NCI-H748 (cell line): ENCODE results near the gene RASGRP1.

Experiments
- DNase-seq: peaks from one replicate; lab custom pipeline; 2025; ENCODE audit not compliant: unreplicated experiment; lab: John Stamatoyannopoulos, UW

Gene RASGRP1

DNA sequence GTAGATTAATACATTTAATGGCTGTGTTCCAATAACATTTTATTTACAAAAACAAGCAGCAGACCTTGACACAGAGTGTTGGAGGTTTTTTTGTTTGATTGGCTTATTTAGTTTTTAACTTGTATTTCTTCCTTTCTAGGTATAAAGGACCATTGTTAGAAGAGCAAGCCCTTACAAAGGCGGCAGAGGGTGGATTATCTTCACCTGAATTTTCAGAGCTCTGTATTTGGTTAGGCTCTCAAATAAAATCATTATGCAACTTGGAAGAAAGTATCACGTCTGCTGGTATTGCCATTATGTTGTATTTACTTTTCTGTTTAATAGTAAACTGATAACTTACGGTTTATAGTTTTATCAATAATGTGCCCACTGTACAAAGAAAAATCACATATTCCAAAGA lies 100.7 kb downstream of the RASGRP1 start:
- no peak for DNase-seq

DNA sequence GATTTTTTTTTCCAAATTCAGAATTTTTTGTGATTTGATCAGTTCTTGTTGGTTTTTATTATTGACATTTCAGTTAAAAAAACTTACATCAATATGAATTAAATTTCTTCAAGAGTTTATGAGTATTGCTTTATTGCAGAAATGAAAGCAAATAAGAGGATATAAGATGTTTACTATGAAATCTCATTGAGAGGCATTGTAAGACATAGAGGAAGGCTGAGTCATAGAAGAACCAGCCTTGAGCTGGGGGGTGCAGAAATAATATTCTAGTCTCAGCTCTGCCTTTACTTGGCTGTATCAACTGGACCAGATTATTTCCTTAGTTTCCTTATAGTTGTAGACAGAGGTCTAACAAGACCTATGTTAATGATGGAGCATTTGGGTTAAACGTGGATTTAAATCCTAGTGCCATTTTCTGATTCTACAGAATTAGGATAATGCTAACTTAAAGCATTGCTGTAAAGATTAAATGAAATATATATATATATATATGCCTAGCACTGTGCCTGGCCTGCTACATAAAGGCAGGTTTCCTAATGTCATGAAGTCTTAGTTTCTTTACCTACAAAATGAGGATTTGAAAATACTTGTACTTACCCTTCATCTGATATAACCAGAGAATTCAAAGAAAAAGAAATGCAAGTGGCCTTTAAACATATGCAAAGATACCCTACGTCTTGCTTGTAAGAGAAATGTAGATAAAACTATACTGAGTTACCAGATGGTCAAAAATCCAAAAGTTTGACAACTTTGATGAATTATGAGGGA lies 103.4 kb downstream of the RASGRP1 start:
- no peak for DNase-seq

DNA sequence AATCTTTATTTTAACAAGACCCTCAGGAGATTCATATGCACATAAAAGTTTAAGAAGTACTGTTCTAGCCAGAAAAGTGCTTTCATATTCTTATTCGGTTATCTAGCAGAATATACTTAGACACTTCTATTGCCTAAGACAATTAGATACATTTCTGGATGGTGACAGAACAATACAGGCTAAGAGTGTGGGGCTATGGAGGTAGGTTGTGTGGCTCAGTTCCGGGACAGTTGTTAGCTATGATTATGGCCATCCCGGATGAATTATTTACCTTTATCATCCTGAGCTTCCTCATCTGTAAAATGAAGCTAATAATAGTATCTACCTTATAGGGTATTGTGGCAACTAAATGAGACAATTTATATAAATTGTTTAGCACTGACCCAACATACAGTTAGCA lies 104.1 kb downstream of the RASGRP1 start:
- DNase-seq: no peak

DNA sequence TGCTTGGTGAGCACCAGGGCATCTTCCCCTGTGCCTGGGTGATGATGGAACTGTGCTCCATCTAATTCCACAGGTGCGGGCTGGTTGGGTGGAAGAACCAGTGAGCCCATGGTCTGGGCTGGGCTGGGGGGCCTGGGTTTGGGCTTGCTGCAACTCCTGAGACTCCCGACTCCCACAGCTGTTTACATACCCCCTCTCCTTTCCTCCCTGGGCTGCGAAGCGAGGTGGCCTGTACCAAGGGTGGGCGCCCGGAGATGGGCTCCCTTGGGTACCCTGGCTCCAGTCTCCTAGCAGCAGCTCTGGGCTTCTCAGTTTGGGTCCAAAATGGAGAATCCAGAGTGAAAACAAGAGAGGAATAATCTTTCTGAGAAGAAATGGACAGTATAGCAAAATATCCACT lies 105.1 kb downstream of the RASGRP1 start:
- no peak for DNase-seq

GRCh38 chr15:38458646-38459045 lies 106.0 kb downstream of the RASGRP1 start:
- DNase-seq: no peak

DNA sequence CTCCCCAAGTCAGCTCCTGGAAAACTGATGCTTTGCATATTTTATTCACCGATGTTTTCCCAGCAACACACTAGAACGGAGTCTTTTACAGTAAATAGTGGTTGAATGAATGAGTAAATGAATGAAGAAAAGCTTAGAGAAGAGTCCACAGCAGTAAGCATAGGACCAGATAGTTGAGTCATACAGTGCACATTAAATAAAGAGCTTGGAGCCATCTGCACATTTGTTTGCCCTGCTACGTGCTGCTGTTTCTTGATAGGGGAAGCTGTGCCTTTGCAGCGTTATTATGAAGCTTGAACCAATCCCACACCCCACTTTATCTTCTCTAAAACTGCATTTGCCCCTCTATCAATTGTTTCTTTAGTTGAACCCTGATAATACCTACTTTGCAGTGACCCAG lies 109.5 kb downstream of the RASGRP1 start:
- peak; percentile 2 for DNase-seq

GRCh38 chr15:38454696-38455090 lies 109.9 kb downstream of the RASGRP1 start:
- DNase-seq: peak; percentile 27

GRCh38 chr15:38453971-38454695 lies 110.5 kb downstream of the RASGRP1 start, which contains the start of gene FAM98B:
TSS of gene FAM98B (plus strand) at chr15:38454127. CDS start at chr15:38454162, 35 bp downstream.
- DNase-seq: peak; percentile 81

- DNase-seq: no peak
These were observed 123.5 kb downstream of the RASGRP1 start for GRCh38 chr15:38441130-38441519.

GRCh38 chr15:38440353-38441129 lies 124.1 kb downstream of the RASGRP1 start:
- peak; percentile 83 for DNase-seq
